Activated CD8-positive, alpha-beta T cell treated with anti-CD3 and anti-CD28 coated beads for 36 hours (primary cell): ENCODE data around the gene H19. TPM values are rescaled to one million over a fixed set of nuclear protein-coding genes. Genes with fewer than 3 reads are reported as not detected.

Source experiments
- ATAC-seq: fragments of 200-7000 bp; cut with Tn5 transposase; one replicate; pipeline ENCODE4 v1.10.0; 2021; ENCODE audit warnings: mild to moderate bottlenecking, moderate library complexity
- CTCF ChIA-PET: fragments of 350-600 bp; sonication (Branson Sonifier 250); formaldehyde crosslinking; loops from one replicate; lab custom pipeline; 2021; ENCODE audit warnings: antibody characterized with exemption; lab: Charles Lee
- POLR2A ChIA-PET: fragments of 350-600 bp; sonication (Branson Sonifier 250); formaldehyde crosslinking; loops from one replicate; lab custom pipeline; 2021; ENCODE audit warnings: antibody characterized with exemption; lab: Charles Lee
- DNase-seq: peaks from one replicate; pipeline ENCODE4 v3.0.0-alpha.2; 2020
- H3K27ac Mint-ChIP-seq: one replicate; pipeline ENCODE4 v1.8.0; 2021; ENCODE audit warnings: mild to moderate bottlenecking, mixed read lengths
- H3K27me3 Mint-ChIP-seq: one replicate; pipeline ENCODE4 v1.8.0; 2021; ENCODE audit warnings: mixed read lengths
- H3K36me3 Mint-ChIP-seq: one replicate; pipeline ENCODE4 v1.8.0; 2021; ENCODE audit warnings: low read depth, mixed read lengths
- H3K4me1 Mint-ChIP-seq: one replicate; pipeline ENCODE4 v1.8.0; 2021; ENCODE audit warnings: low read depth, mixed read lengths
- H3K4me3 Mint-ChIP-seq: one replicate; pipeline ENCODE4 v1.8.0; 2021; ENCODE audit warnings: mild to moderate bottlenecking, moderate library complexity, mixed read lengths
- H3K9me3 Mint-ChIP-seq: one replicate; pipeline ENCODE4 v1.8.0; 2021; ENCODE audit warnings: mixed read lengths
- CTCF ChIP-seq: fragments of 200-600 bp; IDR thresholded peaks from one replicate; pipeline ENCODE4 v1.8.0; 2022; ENCODE audit warnings: antibody characterized with exemption, mild to moderate bottlenecking
- intact Hi-C: fragments of 100-400 bp; cut with micrococcal nuclease; formaldehyde crosslinking; loops from one replicate; pipeline ENCODE4 v1.10.0; 2022
- total RNA-seq, 2 experiments: library from RNA; stranded (reverse); gene quantifications; one replicate each; pipeline ENCODE4 v1.2.3, GENCODE V29; 2021

H19 gene
- total RNA-seq, 2 experiments from 2014 or later = not detected

- no peak overlapping the region for H3K4me3 Mint-ChIP-seq
Observed at GRCh38 chr11:2035382-2035781, 37.7 kb upstream of the H19 start.

GRCh38 chr11:2031058-2031457, 33.4 kb upstream of the H19 start:
- H3K4me1 Mint-ChIP-seq = no peaks in the 10 kb centered on the region
- no peak for TF ChIP-seq CTCF
- ChIA-PET POLR2A (interaction anchor here (1.3 kb wide), 1 partner anchor 13 kb away, joined by 4 read pairs; no protein-coding TSS in a partner anchor), CTCF (interaction anchor here (15.1 kb wide), 1 partner anchor 119 kb away, joined by 518 read pairs; no protein-coding TSS in a partner anchor)
- H3K27ac Mint-ChIP-seq = no peak overlapping the region
- no peaks in the 10 kb centered on the region for H3K9me3 Mint-ChIP-seq
- intact Hi-C loops = no loop called here
- no peak overlapping the region for H3K4me3 Mint-ChIP-seq
- DNase-seq (no peak), ATAC-seq (no peak)
- H3K36me3 Mint-ChIP-seq = no peaks in the 10 kb centered on the region
- no peaks in the 10 kb centered on the region for H3K27me3 Mint-ChIP-seq

More at GRCh38 chr11:2035382-2035781, 37.7 kb upstream of the H19 start:
- intact Hi-C loops = no loop called here
- DNase-seq (no peak), ATAC-seq (no peak)
- TF ChIP-seq CTCF = no peak
- no peaks in the 10 kb centered on the region for H3K4me1 Mint-ChIP-seq
- no peaks in the 10 kb centered on the region for H3K27me3 Mint-ChIP-seq
- CTCF ChIA-PET = interaction anchor here (0.9 to 15.1 kb wide), 5 partner anchors 115 to 342 kb away, joined by 4 to 518 read pairs (median 8); no protein-coding TSS in a partner anchor
- H3K27ac Mint-ChIP-seq = no peak overlapping the region
- POLR2A ChIA-PET = interaction anchor here (1.4 to 5.8 kb wide), 3 partner anchors 11 to 115 kb away, joined by 3 to 31 read pairs (median 5); no protein-coding TSS in a partner anchor
- no peaks in the 10 kb centered on the region for H3K36me3 Mint-ChIP-seq
- H3K9me3 Mint-ChIP-seq = no peaks in the 10 kb centered on the region

- ATAC-seq = no peak
- no peak for DNase-seq
- intact Hi-C loops = no loop called here
- Mint-ChIP-seq H3K27ac (no peak overlapping the region), H3K27me3 (no peaks in the 10 kb centered on the region), H3K36me3 (no peaks in the 10 kb centered on the region), H3K4me1 (no peaks in the 10 kb centered on the region), H3K9me3 (no peaks in the 10 kb centered on the region), H3K4me3 (no peak overlapping the region)
- CTCF ChIA-PET = interaction anchor here (1.0 to 15.1 kb wide), 2 partner anchors 123 to 194 kb away, joined by 3 to 518 read pairs; no protein-coding TSS in a partner anchor
- POLR2A ChIA-PET = no interaction called here
- TF ChIP-seq CTCF = no peak
Observed at GRCh38 chr11:2027708-2028107, 30.1 kb upstream of the H19 start.

GRCh38 chr11:2015025-2015424, 17.4 kb upstream of the H19 start:
- intact Hi-C loops = no loop called here
- H3K36me3 Mint-ChIP-seq = no peaks in the 10 kb centered on the region
- H3K9me3 Mint-ChIP-seq = no peaks in the 10 kb centered on the region
- POLR2A ChIA-PET = no interaction called here
- H3K4me1 Mint-ChIP-seq = no peaks in the 10 kb centered on the region
- ATAC-seq (no peak), DNase-seq (no peak)
- no peak overlapping the region for H3K4me3 Mint-ChIP-seq
- no peak overlapping the region for H3K27ac Mint-ChIP-seq
- no peaks in the 10 kb centered on the region for H3K27me3 Mint-ChIP-seq
- no peak for TF ChIP-seq CTCF
- CTCF ChIA-PET = no interaction called here

GRCh38 chr11:2012440-2012839, 14.8 kb upstream of the H19 start:
- DNase-seq (no peak), ATAC-seq (no peak)
- no peaks in the 10 kb centered on the region for H3K9me3 Mint-ChIP-seq
- no peaks in the 10 kb centered on the region for H3K27me3 Mint-ChIP-seq
- no peak overlapping the region for H3K27ac Mint-ChIP-seq
- no peak for TF ChIP-seq CTCF
- intact Hi-C loops = no loop called here
- no peaks in the 10 kb centered on the region for H3K4me1 Mint-ChIP-seq
- no peaks in the 10 kb centered on the region for H3K36me3 Mint-ChIP-seq
- CTCF ChIA-PET = no interaction called here
- POLR2A ChIA-PET = no interaction called here
- no peak overlapping the region for H3K4me3 Mint-ChIP-seq
